Skin of body (tissue), 2 donors: Measurements from ENCODE around the gene COPZ1. TPM values are rescaled to one million over a fixed set of nuclear protein-coding genes. Genes with fewer than 3 reads are reported as not detected.

ENCODE experiments used
- DNase-seq: peaks from one replicate; lab custom pipeline; 2025; lab: John Stamatoyannopoulos, UW
- total RNA-seq: library from RNA; depleted of rRNA; stranded (reverse); fragments of >200 nt; gene quantifications from one replicate; pipeline ENCODE4 v1.2.3, GENCODE V29; 2014

COPZ1 gene
- total RNA-seq, 1 donor from 2014 or later = 65.3 TPM

DNA sequence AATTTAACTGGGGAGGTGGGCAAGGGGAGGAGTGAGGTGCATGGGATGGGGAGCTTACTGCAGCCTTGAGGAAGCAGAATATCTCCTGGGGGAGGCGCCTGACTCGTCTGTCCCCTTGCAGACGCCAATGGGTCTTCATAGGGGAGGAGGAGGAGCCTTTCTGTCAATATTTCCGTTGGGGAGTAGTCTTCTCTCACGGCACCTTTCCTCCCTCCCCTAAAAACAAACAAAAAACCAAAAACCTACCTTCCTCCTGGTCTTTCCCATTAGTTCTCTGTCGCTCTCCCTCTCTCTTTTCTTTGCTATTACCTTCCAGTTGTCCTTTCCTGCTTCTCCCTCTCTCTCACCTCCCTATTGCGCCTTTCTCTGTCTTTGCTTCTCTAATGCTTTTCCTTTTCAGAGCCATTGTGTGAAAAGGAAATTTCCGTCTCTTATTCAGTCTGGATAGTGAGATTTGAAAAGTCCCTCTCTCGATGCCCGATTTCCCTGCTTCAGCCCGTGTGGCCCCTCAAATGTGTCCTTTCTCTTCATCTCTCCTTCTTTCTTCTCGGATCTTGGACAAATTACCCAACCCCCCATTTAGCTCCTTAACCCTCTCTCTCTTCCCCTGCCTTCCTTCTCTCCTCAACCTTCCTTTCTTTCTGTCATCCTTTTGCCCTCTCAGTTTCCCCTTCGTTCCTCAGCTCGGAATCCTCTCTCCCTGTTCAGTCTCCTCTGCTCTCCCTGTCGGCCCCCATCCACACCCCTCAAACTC, 33.4 kb downstream of the COPZ1 start:
- DNase-seq = peak; percentile 70

DNA sequence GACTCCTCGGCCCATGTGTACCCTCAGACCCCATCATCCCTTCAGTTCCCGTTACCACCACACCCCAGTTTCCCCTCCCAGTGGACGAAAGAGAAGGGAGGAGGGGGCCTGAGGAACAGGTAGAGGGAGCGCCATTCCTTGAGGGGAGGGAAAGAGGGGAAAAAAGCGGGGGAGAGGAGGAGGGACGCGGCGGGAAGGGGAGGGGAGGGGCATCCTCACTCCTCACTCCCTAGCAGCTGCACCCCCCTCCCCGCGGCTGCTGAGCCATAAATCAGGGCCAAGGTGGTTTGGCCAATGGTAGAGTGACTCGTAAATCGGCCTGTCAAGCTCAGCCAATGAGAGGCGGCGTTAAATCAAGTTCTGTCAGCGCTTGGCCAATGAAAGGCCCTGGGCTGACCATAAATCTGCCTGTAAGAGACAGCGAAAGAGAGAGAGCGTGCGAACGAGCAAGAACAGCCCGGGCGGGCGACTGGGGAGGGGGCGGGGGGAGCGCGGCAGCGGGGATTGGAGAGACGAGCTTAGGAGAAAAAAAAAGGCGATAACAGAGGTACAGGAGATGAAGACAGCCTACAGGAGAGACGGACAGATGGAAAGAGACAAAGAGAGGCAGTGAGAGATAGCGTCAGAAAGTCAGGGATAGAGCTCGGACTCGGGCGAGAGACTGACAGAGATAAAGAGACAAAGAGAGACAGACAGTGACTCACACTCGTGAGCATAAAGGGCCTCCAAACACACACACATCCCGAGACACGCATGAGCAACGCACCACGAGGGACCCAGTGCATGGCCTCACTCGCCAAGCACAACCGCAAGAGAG, 34.2 kb downstream of the COPZ1 start:
- peak; percentile 100 for DNase-seq

DNA sequence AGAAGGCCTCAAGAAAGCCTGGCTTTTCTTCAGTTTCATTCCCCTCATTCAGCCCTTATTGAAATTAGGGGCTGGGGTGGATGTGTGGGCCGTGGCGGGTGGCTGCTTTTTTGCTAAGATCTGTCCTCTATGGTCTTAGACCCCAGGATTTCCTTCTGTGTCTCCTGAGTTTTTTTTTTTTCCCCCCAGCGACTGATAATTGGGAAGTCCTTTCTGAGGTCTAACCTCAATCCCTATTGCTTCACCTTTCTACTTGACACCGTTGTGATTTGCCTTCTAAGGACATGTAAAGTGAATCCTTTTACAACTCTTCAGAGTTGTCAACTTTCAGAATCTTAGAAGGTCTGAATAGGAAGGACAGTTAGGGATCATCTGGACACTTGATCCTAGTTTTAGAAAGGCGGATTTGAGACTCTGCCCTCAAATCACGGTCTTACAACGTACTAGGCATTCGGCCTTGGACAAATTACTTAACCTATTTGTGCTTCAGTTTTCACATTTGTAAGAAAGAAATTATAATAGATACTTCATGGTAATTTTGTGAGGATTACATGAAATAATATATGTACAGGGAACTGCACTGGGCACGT, 34.9 kb downstream of the COPZ1 start:
- peak; percentile 51 for DNase-seq

DNA sequence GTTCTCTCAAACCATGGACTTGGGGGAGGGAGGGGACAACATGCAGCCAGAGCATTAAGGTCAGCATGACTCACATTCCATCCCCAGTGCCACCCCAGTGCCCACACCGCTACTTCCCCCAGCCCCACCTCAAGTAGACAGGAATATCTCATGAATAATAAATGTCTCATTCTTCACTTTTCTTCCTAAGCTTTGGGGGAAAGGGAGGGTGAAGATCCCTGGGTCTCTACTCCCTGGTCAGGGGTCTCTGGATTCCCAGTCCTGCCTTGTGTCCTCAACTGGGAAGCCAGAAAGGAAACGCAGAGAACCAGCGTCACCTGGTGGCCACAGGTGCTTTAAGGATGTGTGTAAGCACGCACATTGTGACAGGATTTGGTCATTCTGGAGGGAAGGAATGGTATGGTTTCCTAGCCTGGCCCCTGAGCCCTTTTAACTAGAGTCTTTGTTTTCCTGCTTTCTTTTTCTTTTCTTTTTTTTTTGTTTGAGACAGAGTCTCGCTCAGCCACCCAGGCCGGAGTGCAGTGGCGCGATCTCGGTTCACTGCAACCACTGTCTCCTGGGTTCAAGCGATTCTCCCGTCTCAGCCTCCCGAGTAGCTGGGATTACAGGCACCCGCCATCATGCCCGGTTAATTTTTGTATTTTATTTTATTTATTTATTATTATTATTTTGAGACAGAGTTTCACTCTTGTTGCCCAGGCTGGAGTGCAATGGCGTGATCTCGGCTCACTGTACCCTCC, 36.0 kb downstream of the COPZ1 start:
- peak; percentile 70 for DNase-seq

DNA sequence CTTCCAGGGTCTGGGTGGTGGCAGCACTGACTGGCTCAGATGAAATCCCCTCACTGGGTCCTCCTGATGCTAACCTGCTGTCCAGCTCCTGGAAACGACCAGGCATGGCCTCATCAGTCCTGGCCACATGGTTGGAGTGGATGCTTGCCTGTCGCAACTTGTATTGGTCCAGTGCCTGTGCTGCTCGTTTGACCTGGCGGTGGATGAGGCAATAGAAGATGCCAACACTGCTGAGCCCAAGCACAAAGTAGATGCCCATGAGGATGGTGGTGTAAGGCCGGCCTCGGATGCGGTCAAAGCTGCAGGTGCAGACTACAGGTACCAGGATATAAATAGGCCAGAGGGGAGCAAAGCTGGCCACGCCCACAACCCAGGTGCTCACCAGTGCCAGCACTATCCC, 38.1 kb downstream of the COPZ1 start:
- no peak for DNase-seq

DNA sequence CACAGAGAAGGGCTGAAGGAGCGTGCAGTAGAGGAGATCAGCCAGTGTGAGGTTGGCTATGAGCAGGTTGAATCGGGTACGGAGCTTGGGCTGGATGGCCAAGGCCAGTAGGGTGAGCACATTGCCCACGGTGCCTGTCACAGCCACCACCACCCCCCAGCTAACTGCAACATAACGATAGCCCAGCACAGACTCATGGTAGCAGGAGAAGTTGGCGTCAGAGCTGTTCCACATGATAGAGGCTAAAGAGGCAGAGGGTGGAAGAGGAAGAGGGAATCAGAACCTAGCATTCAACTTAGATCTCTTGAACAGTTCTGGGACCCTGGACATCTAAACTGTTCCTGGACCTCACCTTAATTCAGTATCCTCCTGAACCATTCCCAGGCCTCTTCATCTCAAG, 38.7 kb downstream of the COPZ1 start:
- DNase-seq = no peak

DNA sequence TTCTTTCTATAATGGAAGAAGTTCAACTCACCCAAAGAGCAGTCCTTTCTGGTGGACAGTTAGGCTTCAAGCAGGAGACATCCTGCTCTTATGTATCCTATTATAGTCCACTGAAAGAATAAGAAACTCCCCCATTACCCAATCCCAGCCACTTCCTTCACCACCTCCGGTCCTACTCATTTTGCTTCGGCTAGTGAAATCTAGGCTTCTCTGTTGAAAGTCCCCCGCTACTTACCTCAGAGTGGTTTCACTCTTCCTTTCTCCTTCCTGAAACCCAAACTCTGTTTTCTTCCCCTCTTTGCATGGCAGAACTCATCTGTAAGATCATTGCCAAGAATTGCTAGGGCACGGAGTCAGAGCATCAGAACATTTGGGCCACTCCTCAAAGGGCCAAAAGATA, 39.5 kb downstream of the COPZ1 start, which contains the start of gene GPR84:
Gene GPR84 (minus strand): TSS at position 74 of the 400 bp plus-strand sequence. CDS start 635 bp downstream, outside the sequence.
- no peak for DNase-seq

DNA sequence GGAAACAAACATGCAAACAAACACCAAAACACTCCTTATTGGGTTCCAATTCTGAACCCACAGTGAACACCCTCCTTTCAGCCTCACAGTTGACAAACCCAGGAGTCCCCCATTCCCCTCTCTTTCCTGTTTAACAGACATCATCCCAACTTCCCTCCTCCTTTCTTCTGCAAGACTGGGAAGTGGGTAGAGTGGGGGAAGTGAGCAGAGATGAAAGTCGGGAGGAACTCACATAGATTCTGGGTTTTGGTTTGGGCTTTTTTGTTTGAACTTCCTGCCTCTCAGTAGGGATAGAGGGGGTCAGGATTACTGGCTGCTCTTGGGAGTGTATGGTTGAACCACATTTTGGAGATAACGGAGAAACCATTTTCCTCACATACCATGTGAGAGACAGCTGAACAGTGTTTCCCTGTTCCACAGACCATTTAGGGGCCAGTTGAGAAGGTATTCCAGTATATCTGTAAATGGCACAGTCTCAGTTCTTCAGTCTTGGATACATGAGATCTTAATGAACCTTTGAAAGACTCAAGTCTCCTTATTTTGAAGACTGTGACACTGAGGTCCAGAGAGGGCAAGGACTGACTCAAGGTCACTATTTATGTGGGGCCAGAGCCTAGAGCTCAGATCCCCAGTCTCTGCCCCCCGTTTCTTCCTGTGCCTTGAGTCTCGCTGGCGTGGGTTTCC, 43.2 kb downstream of the COPZ1 start:
- no peak for DNase-seq

DNA sequence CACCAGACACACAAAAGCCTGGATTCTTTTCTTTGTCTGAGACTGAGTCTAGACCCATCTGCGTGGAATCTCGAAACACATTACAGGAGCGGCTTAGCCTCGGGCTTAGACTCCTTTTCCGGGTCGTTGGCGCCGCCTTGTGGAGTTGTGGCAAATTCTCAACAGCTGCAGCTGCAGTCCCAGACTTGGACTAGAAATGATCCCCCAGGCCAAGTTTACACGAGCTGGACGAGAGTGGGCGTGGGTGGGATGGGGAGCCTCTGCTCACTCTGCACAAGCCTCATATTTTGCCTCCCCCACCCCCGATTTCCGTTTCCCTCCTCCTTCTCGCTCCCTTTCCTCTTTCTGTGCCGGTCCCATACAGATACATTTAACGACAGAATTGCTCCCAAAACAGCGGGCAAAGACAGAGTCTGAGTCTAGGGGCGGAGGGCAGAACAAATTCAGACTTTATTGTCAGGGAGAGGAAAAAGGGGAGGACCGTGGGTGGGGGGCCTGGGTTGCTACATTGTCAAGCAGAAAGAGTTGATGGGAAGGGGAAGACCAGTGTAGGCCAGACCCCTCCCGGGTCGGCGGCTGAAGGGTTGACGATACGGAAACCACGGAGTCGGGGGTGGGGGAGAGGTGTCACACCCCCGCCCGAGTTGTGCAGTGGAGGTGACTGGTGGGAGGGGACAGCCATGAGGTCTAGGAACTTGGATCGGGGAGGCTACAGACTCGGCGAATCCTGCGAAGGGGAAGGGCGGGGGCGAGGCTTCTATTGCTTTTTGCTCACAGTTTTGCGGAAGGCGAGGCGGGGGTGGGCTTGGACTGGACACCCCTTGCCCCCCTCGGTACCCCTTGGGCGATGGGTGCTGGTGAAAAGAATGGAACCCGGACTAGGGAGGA, 44.0 kb downstream of the COPZ1 start:
- DNase-seq = peak; percentile 96

DNA sequence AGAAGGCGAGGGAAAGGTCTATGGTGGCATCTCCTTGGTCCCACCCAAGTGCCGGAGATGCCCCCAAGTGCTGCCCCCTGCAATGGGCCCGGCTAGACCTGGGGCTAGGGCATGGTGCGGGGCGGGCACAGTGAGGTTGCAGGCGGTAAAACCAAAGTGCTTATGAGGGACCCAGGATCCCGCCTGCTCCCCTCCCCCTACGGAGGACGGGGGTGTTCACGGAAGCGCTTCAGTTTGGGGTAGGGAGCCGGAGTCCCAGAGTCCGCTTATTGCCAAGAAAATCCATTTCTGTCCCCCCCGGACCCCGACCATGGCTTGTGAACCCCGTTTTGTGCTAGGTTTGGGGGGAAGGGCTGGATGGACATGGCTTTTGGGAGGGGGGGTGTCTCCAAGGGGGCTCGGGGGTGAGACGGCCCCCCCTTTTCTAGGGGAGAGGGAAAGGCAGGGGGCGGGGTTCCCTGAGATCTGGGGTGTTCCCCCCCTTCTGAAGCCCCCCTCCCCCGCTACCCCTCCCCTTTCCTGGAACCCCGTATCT, 44.7 kb downstream of the COPZ1 start:
- no peak for DNase-seq

DNA sequence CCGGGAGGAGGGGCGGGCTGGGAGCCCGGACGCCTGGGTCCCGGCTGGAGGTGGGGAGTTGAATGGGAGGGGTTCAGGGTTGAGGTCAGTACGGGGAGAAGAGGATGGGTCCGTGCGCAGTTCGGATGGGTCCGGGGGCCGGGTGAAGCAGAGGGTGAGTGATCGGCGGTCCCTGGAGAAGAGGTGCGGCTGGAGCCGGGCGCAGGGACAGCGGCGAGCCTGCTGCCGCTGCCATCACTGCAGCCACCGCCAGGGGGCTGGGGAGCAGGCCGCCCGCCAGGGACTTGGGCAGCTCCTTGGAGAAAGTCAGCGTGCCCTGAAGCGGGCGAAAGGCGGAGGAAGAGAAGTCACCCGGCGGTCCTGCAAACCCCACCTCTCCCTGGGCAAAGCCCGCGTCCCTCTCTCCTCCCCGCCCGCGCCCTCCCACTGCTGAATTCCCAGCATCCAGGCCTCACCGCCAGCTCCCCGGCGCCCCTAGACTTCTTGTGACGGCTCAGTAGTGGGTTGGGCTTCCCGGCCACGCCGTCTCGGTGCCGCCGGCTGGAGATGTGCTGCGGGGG, 45.3 kb downstream of the COPZ1 start:
- DNase-seq = peak; percentile 57

DNA sequence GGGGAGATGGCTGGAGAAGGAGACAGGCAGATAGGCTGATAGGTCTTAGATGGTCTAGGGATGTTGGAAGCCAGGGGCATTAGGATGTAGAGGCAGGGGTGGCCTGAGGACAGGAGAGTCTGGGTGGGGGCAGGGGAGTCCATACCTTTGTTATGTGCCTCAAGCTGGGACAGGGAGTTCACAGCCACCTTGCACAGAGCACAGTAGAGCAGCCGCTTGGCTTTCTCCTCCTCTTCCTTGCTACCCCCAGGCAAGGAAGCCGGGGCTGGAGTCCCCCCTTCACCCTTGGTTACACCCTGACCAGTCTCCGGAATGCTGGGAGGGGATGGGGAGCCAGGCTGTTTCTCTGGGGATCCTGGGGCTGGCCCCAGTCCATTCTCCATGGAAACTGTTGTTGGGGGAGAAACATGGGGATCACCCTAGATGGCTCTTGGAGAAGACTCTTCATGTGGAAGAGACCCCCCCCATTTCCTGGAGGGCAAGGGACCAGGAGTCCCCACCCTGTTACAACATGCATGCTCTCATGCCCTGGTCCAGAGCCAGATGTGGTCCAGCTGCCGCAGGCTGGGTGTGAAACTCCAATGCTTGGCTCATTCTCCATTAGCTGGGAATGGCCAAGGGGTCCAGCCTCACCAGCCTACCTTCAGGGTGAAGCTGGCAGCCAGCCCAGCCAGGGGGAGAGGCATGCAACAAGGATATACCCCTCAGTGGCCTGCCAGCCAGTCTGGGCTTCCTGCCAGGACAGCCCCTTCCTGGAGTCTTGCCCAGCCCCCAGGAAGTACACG, 46.6 kb downstream of the COPZ1 start:
- DNase-seq = peak; percentile 56

DNA sequence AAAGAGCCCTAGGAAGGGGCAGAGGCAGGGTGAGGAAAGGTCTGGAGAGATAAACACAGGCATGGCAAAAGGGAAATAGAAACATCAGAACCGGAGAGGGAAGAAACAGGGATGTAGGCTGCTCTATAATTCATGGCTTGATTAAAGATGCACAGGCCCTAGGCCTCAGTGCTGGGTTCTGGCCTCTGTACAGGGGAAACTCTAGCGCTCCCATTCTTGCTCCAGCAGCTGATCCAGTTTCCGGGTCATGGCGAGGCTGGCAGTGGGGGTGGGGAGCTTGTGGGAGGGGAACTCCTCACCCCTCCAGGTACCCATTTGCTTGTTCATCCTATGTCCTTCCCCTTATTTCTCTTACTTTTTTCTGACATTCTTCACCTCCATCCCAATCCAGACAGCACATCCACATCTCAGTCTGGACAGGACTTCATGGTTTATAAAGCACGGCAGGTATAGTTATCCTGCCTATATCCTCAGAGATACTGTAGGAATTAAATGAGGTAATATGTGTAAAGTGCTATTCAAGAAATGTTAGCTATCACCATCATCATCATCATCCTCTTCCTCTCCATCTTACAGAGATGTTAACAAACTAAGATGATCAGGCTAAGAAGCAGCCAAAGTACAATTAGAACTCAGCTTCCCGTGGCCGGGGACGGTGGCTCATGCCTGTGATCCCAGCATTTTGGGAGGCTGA, 47.3 kb downstream of the COPZ1 start:
- no peak for DNase-seq

DNA sequence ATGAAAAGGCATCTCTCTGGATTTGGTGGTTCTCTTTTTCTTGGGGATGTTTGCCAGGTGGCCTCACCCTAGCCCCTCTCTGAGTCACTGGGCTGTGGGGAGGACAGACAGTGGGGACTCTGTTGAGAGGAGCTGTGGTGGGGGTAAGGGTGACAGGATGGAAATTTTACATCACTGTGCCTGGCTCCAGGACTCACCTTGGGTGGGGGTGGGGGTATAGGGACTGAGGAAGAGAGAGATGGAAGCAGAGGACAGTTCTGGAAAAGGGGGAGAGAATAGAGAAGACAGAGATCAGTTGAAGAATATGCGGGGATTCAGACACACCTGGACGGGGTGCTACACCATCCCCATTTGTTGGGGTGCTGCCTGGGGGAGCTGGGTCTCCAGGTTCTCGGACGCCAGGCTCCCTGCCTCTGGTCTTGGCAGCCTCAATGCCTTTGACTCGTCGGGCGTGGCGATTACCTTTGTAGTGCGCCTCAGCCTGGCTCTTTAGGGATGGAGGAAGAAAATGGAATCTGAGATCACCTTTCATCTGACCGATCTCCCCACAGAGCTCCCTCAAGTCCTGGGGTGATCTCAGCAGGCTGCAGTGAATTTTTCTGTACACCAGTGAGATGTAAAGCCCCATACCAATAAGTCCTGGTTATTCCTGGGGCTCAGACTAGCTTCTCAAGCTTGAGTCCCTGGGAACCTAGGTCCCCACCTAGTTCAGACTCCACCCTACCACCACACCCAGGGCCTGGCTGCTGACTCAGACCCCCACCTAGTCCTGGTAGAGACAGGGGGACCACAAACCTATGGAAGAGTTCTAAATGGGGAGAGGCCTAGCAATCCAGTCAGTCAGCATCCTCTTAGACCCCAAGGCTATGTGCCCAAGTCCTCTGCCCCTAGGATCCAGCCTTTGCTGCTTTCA, 49.0 kb downstream of the COPZ1 start:
- no peak for DNase-seq

DNA sequence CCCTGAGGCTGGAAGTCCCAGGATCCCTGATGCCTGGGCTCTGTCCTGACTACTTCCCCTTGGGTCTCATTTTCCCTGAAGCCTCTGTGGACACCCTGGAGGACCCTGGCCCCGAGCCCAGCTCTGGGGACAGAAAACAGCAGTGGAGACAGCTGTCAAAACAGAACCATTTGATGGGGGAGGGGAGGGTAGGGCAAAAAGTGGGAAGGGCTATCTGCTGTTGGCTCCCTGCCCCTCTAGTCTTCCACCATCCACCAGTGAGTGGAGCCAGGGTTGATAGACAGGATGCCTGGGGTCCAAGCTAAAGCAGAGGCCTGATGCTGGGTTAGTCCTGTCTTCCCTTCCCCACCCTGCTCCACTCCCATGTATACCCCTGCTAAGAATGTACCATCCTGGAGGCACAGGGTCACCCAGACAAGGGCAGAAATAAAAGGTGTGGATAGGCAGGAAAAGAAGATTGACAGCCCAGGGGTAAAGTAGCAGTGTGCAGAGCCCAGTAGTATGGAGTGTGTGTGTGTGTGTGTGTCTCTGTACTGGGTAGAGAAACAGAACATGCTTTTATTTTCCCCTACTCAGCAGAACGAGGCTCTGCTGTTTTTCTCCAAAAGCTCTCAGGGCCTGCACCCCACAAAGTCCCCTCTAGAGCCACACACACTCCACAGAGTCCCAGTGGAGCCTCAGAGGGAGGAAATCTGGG, 49.8 kb downstream of the COPZ1 start:
- no peak for DNase-seq

DNA sequence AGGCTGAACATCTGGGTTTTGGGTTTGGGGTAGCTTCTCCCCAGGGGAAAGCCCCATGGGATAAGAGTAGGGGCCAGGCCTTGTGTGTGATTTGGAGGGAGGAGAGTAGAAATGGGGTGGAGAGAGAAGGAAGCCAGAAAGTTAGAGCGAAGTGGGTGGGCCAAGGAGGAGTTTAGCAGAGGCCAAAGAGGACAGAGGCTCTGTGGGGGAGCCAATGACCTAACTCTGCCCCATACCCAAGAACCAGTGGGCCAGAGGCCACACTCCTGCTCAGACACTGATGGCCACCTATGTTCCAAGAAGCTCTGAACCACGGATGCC, 50.3 kb downstream of the COPZ1 start:
- DNase-seq = no peak
